Cardiac muscle cell (in vitro differentiated cells and primary cell): Measurements from ENCODE around the gene BNC2. TPM values are rescaled to one million over a fixed set of nuclear protein-coding genes. Genes with fewer than 3 reads are reported as not detected.

Source experiments
- DNase-seq, 2 donors: peaks; one replicate each; pipeline versions ENCODE4 v3.0.0 to v3.0.0-alpha.2; 2010 to 2017; ENCODE audit warnings: low read depth in 1 of 2, low spot score in 1 of 2
- H3K27ac ChIP-seq: fragments of 200-600 bp; sonication (generic); 2 replicates; pipeline ENCODE4 v1.5.1; 2016
- H3K27me3 ChIP-seq: fragments of 200-600 bp; sonication (generic); 2 replicates; pipeline ENCODE4 v1.6.0; 2016; ENCODE audit warnings: control low read depth
- H3K36me3 ChIP-seq: fragments of 200-600 bp; sonication (generic); 2 replicates; pipeline ENCODE4 v1.5.1; 2016; ENCODE audit warnings: control low read depth
- H3K4me1 ChIP-seq: fragments of 200-600 bp; sonication (generic); 2 replicates; pipeline ENCODE4 v1.8.1; 2017; ENCODE audit warnings: low read depth, mild to moderate bottlenecking, mixed run types
- H3K4me3 ChIP-seq: fragments of 200-600 bp; sonication (generic); 2 replicates; pipeline ENCODE4 v1.5.1; 2016; ENCODE audit warnings: mild to moderate bottlenecking
- H3K9me3 ChIP-seq: fragments of 200-600 bp; sonication (generic); 2 replicates; pipeline ENCODE4 v1.5.1; 2017; ENCODE audit warnings: low read depth, mild to moderate bottlenecking, control low read depth
- polyA plus RNA-seq: library from polyadenylated mRNA; unstranded; fragments of >200 nt; fragmentation: Nextera tagmentation; extraction: Ambion mirVana; gene quantifications from 2 replicates; pipeline ENCODE4 v1.2.1, GENCODE V29; 2016
- total RNA-seq: library from RNA; depleted of rRNA; stranded (reverse); fragments of >200 nt; gene quantifications from 2 replicates; pipeline ENCODE4 v1.2.3, GENCODE V29; 2016
- TF ChIP-seq, protein P1 (sequence below): IDR thresholded peaks from 2 replicates; pipeline ENCODE4 v1.5.1; 2012; ENCODE audit warnings: low read depth, mild to moderate bottlenecking, low read length

The BNC2 gene
- total and polyA plus RNA-seq, 2 experiments from 2014 or later, result 0.54 to 0.55 TPM

DNA sequence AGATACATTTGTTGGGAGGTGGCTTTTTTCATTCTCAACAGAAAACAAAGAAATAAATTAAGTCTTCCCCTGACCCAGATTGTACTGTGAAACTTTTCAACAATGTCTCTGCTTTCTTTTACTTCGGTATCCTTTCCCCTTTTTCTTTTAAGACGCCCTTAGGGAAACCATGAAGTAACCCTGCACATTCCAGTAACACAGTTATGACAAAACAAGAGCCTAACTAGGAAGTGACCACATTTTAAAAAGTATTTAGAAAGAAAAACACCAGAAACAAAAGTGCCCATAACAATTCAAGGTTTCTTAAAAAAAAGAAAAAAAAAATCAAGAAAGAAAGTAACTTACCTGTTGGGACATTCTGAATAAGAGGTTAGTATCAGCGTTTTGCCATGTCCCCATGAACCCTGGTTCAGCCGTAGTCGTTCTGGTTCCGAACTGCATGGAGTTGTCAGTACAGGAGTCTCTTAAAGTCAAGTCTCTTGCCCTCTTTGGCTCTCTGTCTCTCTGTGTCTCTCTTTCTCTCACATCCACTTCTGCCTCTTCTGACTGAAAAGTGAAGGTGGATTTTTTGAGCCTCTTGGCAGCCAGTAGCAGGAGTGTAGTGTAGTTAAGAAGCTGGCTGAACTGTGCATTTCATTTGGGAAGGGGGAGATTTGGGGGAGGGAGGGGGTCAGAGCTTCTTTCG is 142.9 kb downstream of the BNC2 start:
- no peaks in the 10 kb centered on the region for H3K36me3 ChIP-seq
- peak in 1 of 2 donors; percentile 58 for DNase-seq
- peaks cover 100% of the 10 kb centered on the region for H3K27me3 ChIP-seq
- H3K9me3 ChIP-seq, result no peaks in the 10 kb centered on the region
- peaks cover 4% of the 10 kb centered on the region for H3K4me1 ChIP-seq
- H3K27ac ChIP-seq, result no peak overlapping the region
- H3K4me3 ChIP-seq, result peak overlapping the region; percentile 30
- TF ChIP-seq, protein P1, sequence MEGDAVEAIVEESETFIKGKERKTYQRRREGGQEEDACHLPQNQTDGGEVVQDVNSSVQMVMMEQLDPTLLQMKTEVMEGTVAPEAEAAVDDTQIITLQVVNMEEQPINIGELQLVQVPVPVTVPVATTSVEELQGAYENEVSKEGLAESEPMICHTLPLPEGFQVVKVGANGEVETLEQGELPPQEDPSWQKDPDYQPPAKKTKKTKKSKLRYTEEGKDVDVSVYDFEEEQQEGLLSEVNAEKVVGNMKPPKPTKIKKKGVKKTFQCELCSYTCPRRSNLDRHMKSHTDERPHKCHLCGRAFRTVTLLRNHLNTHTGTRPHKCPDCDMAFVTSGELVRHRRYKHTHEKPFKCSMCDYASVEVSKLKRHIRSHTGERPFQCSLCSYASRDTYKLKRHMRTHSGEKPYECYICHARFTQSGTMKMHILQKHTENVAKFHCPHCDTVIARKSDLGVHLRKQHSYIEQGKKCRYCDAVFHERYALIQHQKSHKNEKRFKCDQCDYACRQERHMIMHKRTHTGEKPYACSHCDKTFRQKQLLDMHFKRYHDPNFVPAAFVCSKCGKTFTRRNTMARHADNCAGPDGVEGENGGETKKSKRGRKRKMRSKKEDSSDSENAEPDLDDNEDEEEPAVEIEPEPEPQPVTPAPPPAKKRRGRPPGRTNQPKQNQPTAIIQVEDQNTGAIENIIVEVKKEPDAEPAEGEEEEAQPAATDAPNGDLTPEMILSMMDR, result no peak

DNA sequence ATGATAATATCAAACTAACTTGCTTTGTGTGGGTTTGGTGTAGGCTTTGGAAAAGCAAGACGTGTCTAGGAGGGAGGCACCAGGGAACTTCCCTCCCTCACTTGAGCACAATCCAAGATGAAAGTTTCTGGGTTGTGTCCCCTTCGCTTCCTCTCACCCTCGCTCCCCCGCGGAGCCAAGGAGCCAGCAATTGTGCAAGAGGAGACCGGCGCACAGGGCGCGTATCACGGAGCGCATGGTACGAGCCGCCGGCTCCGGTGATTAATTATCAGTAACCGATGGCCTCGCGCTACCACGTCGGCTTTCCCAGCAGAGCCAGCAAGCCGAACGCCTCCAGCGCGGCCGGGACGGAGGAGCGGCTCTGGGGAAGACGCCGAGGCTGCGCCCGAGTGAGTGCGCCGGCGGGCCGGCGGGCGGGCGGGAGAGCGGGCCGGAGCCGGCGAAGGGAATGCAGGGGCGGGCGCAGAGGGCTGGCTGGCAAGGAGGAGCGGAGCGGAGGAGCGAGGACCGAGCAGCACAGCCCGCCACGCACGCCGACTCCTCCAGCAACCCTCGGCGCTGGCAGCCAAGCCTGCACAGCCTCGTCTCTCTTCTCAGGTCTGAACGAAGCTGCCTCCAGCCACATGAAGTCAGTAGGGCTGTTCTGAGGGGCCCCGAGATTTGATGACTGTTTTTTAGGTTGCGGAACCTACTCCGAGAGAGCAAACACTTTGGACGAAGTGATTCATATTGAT is 143.6 kb downstream of the BNC2 start:
- Histone ChIP-seq H3K4me3 (peak overlapping the region; percentile 30), H3K27me3 (peaks cover 100% of the 10 kb centered on the region), H3K4me1 (peaks cover 4% of the 10 kb centered on the region), H3K27ac (no peak overlapping the region), H3K9me3 (no peaks in the 10 kb centered on the region), H3K36me3 (no peaks in the 10 kb centered on the region)
- TF ChIP-seq, protein P1, result no peak
- DNase-seq, result peak; percentile 79 to 97

DNA sequence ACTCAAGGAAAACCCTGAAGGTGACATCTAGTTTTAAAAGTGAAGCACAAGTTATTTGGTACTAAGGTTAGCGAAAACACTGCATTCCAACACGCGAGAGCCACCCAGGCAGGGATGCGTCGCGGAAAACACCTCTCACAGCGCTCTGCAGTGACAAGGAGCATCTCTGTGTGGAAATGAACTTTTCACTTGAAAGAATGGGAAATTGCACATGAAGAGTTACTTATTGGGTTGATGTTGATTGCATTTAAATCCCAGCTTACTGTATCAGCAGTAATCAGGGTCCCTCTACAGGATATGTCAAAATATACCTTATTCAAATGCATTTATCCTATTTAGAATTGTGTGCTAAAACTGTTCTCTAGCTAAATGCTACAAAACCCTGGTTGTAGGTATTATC is 144.4 kb downstream of the BNC2 start:
- H3K27me3 ChIP-seq, result peaks cover 100% of the 10 kb centered on the region
- no peak overlapping the region for H3K4me3 ChIP-seq
- peak in 1 of 2 donors; percentile 71 for DNase-seq
- TF ChIP-seq, protein P1, result no peak
- no peaks in the 10 kb centered on the region for H3K36me3 ChIP-seq
- H3K9me3 ChIP-seq, result no peaks in the 10 kb centered on the region
- H3K4me1 ChIP-seq, result peaks cover 4% of the 10 kb centered on the region
- no peak overlapping the region for H3K27ac ChIP-seq

DNA sequence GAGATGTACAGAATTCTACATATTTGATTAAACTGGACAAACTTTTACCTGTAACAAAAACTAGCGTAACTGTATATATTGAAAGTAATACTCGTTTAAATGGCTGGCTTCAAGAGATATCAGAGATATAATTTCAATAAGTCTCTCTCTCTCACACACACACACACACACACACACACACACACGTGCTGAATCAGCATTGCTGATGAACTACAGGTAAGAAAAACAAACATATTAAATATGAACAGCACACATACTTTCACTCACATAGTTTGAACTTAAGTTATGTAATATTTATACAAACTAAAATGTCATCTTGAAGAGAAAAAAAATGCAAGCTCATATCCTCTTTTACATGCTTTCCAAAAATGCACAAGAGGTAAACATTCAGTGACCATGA is 145.4 kb downstream of the BNC2 start:
- Histone ChIP-seq H3K9me3 (no peaks in the 10 kb centered on the region), H3K4me3 (no peak overlapping the region), H3K36me3 (no peaks in the 10 kb centered on the region), H3K27me3 (peaks cover 100% of the 10 kb centered on the region), H3K4me1 (peaks cover 4% of the 10 kb centered on the region), H3K27ac (no peak overlapping the region)
- TF ChIP-seq, protein P1, result no peak
- no peak for DNase-seq

DNA sequence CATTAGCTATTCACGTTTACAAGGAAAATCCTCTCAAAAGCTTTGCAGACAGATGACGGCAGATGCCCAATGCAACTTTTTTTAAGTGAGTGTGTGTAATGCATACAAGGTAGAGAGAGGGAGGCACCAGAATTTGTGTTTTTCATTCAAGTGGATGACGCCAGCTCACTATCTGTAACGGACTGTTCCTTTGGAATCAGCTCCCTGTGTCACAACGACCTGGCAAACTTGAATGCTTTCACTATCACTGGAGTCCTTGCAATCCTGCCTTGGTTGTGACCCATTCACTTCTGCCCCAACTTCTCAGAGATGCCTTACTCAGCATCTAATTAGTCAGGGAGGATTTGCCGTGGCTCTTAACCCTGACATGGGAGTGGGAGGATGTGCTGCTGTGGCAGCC is 148.5 kb downstream of the BNC2 start:
- DNase-seq, result peak in 1 of 2 donors; percentile 93
- no peak overlapping the region for H3K4me3 ChIP-seq

More for the DNA sequence above, 148.5 kb downstream of the BNC2 start:
- no peaks in the 10 kb centered on the region for H3K36me3 ChIP-seq
- no peak overlapping the region for H3K27ac ChIP-seq
- peaks cover 98% of the 10 kb centered on the region for H3K27me3 ChIP-seq
- no peaks in the 10 kb centered on the region for H3K4me1 ChIP-seq
- TF ChIP-seq, protein P1, result no peak
- H3K9me3 ChIP-seq, result no peaks in the 10 kb centered on the region
